AG09309 (cell line): ENCODE measurements around the gene SFSWAP.

Source experiments
- DNase-seq: peaks from one replicate; pipeline ENCODE4 v3.0.0-alpha.2; 2010; ENCODE audit warnings: low read depth
- H3K4me3 ChIP-seq: 2 replicates; pipeline ENCODE4 v1.5.1; 2011; ENCODE audit warnings: mild to moderate bottlenecking, low read depth, low read length, moderate library complexity; ENCODE audit not compliant: control insufficient read depth
- TF ChIP-seq, protein P1 (sequence below): IDR thresholded peaks from 2 replicates; pipeline ENCODE4 v1.5.1; 2011; ENCODE audit warnings: mild to moderate bottlenecking, low read depth, low read length, inconsistent platforms; ENCODE audit not compliant: insufficient read depth, control insufficient read depth; ENCODE audit errors: missing control alignments

Gene SFSWAP

GRCh38 chr12:131793243-131794022 is 82.5 kb downstream of the SFSWAP start:
- peak; percentile 61 for DNase-seq
- TF ChIP-seq, protein P1, sequence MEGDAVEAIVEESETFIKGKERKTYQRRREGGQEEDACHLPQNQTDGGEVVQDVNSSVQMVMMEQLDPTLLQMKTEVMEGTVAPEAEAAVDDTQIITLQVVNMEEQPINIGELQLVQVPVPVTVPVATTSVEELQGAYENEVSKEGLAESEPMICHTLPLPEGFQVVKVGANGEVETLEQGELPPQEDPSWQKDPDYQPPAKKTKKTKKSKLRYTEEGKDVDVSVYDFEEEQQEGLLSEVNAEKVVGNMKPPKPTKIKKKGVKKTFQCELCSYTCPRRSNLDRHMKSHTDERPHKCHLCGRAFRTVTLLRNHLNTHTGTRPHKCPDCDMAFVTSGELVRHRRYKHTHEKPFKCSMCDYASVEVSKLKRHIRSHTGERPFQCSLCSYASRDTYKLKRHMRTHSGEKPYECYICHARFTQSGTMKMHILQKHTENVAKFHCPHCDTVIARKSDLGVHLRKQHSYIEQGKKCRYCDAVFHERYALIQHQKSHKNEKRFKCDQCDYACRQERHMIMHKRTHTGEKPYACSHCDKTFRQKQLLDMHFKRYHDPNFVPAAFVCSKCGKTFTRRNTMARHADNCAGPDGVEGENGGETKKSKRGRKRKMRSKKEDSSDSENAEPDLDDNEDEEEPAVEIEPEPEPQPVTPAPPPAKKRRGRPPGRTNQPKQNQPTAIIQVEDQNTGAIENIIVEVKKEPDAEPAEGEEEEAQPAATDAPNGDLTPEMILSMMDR: no peak
- no peak overlapping the region for H3K4me3 ChIP-seq

GRCh38 chr12:131794061-131794460 is 83.2 kb downstream of the SFSWAP start:
- no peak overlapping the region for H3K4me3 ChIP-seq
- no peak for DNase-seq
- TF ChIP-seq, protein P1: no peak

GRCh38 chr12:131794573-131794972 is 83.7 kb downstream of the SFSWAP start:
- TF ChIP-seq, protein P1: no peak
- no peak overlapping the region for H3K4me3 ChIP-seq
- DNase-seq: no peak

GRCh38 chr12:131795064-131795463 is 84.2 kb downstream of the SFSWAP start:
- no peak overlapping the region for H3K4me3 ChIP-seq
- TF ChIP-seq, protein P1: no peak
- no peak for DNase-seq

DNA sequence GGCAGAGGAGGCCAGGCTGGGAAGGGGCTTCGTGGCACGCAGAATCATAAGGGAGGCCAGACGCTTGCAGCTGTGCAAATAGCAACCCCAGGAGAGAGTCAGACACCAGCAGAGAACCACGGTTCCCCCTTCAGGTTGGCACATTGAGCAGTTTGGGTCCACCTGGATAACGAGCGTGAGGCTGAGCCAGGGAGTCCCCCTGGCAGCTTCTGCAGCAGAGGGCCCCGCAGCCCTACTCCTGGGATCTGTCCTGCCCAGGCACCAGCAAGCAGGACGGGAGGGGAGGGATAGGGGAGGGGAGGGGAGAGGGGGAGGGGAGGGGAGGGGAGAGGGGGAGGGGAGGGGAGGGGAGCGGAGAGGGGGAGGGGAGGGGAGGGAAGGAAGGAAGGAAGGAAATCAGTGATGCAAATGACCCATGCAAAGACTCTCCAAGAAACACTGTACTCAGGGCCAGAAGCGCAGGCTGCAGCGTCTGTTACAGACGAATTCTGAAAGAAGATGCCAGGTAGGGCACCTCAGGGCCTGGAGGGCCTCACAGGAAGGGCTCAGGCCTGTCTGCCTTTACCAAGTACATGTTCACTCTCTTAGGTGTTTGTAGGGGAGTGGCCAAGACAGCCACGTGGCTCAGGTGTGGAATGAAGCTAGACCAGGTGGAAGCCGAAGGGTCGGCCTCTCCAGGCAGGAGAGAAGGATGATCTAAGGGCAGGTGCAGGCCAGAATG is 85.0 kb downstream of the SFSWAP start:
- DNase-seq: no peak
- TF ChIP-seq, protein P1: no peak
- no peak overlapping the region for H3K4me3 ChIP-seq

- TF ChIP-seq, protein P1: no peak
Measured at GRCh38 chr12:131796411-131796736, 85.5 kb downstream of the SFSWAP start.

More at GRCh38 chr12:131796411-131796736, 85.5 kb downstream of the SFSWAP start:
- no peak for DNase-seq
- no peak overlapping the region for H3K4me3 ChIP-seq
